ENCODE measurements around the gene INPP5E. TPM values are rescaled to one million over a fixed set of nuclear protein-coding genes. Genes with fewer than 3 reads are reported as not detected.

INPP5E gene
- polyA plus RNA-seq, 2 of the 4 experiments (the other 2 are of a cell fraction) = 5.2 to 11.2 TPM

DNA sequence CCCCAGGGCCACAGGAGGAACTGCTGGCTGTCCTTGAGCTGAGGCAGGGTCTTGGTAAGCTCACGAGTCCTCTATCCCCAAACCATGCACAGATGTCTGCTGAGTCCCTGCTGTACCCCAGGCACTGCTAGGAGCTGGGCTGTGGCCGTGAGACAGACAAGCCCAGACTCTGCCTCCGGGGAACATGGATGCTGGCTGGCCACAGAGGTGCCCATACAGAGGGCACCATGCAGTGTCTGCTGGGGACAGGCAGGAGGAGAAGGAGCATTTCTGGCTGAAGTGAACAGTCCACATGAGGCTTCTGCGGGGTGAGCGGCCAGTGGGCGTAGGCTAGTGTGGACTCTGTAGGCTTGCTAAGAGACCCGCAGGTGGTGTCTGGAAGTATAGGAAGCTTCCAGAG, 48.0 kb upstream of the INPP5E start:
- no peak for TF ChIP-seq TP53 (CRISPR knock-in tag; IDR thresholded peaks at IDR 0.05)
- no peak for TF ChIP-seq SREBF2 (IDR thresholded peaks at IDR 0.05)
- TF ChIP-seq HOXB5 (CRISPR knock-in tag; IDR thresholded peaks at IDR 0.05) = no peak
- TF ChIP-seq EHMT2 (IDR thresholded peaks at IDR 0.05; ENCODE audit: low read depth) = no peak
- no peak for TF ChIP-seq GATA3 (IDR thresholded peaks at IDR 0.05; ENCODE audit: borderline replicate concordance)
- TF ChIP-seq TFCP2L1 (CRISPR knock-in tag; IDR thresholded peaks at IDR 0.05) = no peak
- no peak for TF ChIP-seq FOSB (CRISPR knock-in tag; IDR thresholded peaks at IDR 0.05)
- no peak for TF ChIP-seq HEYL (CRISPR knock-in tag; IDR thresholded peaks at IDR 0.05)
- TF ChIP-seq, protein P1, sequence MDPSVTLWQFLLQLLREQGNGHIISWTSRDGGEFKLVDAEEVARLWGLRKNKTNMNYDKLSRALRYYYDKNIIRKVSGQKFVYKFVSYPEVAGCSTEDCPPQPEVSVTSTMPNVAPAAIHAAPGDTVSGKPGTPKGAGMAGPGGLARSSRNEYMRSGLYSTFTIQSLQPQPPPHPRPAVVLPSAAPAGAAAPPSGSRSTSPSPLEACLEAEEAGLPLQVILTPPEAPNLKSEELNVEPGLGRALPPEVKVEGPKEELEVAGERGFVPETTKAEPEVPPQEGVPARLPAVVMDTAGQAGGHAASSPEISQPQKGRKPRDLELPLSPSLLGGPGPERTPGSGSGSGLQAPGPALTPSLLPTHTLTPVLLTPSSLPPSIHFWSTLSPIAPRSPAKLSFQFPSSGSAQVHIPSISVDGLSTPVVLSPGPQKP (IDR thresholded peaks at IDR 0.05; ENCODE audit: low read depth, low read length) = no peak
- no peak for TF ChIP-seq HOXA7 (CRISPR knock-in tag; IDR thresholded peaks at IDR 0.05)
- no peak for TF ChIP-seq CBX2 (IDR thresholded peaks at IDR 0.05; ENCODE audit: borderline replicate concordance, low read depth)
- TF ChIP-seq PHF8 (IDR thresholded peaks at IDR 0.05; ENCODE audit: borderline replicate concordance, low read depth) = no peak
- no peak for TF ChIP-seq CBX8 (IDR thresholded peaks at IDR 0.05)
- no peak for TF ChIP-seq ZFP36 (IDR thresholded peaks at IDR 0.05; ENCODE audit: borderline replicate concordance, partially characterized antibody)
- TF ChIP-seq CHD4 (IDR thresholded peaks at IDR 0.05; ENCODE audit: borderline replicate concordance) = no peak
- TF ChIP-seq JUN (IDR thresholded peaks at IDR 0.05) = no peak
- no peak for TF ChIP-seq CHD2 (IDR thresholded peaks at IDR 0.05; ENCODE audit: low read length, partially characterized antibody)
- no peak for TF ChIP-seq MYC (IDR thresholded peaks at IDR 0.05; ENCODE audit: borderline replicate concordance, low read length)
- no peak for TF ChIP-seq ZC3H11A (IDR thresholded peaks at IDR 0.05)
- ChIA-PET CTCF (interaction anchor here (0.6 to 9.1 kb wide), 46 partner anchors 8 to 242 kb away, joined by 3 to 776 read pairs (median 7); no protein-coding TSS in a partner anchor), POLR2A (no interaction called here)
- WGBS (ENCODE audit: missing lambda C conversion rate) = 84% methylated on average over 5 of the region's 7 CpGs
- no peak overlapping the region for H3K4me3 ChIP-seq
- H3K4me1 ChIP-seq = peaks cover 9% of the 10 kb centered on the region
- FAIRE-seq (no peak), ATAC-seq (no peak), DNase-seq (ENCODE audit: low read depth in 1 of 2, low spot score in 1 of 2) (no peak)
- no peak overlapping the region for H3K27ac ChIP-seq
- H3K4me2 ChIP-seq = no peak overlapping the region
- H3K9me3 ChIP-seq = no peaks in the 10 kb centered on the region

DNA sequence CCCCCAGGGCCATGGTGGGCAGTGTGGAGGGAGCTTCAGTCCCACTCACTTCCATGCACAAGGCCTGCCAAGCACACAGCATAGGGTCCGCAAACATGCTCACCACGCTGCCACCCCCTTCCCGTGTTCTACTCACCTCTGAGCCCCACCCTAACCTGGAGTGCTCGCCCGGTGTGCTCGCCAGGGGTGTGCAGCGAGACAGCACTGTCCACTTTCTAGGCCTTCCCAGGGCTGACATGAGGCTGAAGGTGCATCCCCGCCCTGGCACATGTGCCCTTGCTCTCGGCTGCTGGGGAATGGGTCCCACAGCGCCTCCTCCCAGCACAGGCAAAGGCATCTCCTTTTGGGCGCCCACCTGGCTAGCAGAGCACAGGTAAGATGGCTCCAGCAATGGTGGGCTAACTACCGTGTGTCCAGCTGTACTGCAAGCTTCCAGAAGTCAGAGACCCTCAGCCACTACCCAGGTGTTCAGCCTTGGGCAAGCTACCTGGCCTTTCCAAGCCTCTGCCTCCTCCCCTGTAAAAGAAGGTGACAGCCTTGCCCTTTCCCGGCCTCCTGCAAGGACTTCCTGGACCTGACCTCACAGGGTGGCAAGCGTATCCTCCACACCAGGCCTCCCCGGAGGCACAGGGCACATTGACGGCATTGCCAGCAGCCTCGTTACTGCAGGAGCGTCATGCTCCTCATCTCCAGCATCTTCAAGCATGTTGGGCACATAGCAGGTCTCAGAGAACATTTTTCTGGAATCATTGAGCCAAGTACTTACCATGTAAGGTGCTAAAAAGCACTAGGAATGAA, 47.4 kb upstream of the INPP5E start:
- no peak for DNase-seq (ENCODE audit: low read depth in 1 of 2, low spot score in 1 of 2)
- POLR2A ChIA-PET = no interaction called here

More for the DNA sequence above, 47.4 kb upstream of the INPP5E start:
- CTCF ChIA-PET = interaction anchor here (0.6 to 9.1 kb wide), 38 partner anchors 13 to 242 kb away, joined by 3 to 776 read pairs (median 8); no protein-coding TSS in a partner anchor
- 87% methylated on average over 16 of the region's 18 CpGs for WGBS (ENCODE audit: missing lambda C conversion rate)
- FAIRE-seq = no peak
- Histone ChIP-seq H3K9me3 (no peaks in the 10 kb centered on the region), H3K4me1 (peaks cover 9% of the 10 kb centered on the region), H3K27ac (no peak overlapping the region), H3K4me3 (no peak overlapping the region), H3K4me2 (no peak overlapping the region)
- TF ChIP-seq KDM1A (IDR thresholded peaks at IDR 0.05; ENCODE audit: low read depth) (no peak), BHLHE40 (IDR thresholded peaks at IDR 0.05; ENCODE audit: low read depth, low read length) (no peak), HDAC2 (IDR thresholded peaks at IDR 0.05) (no peak), ZFP36 (IDR thresholded peaks at IDR 0.05; ENCODE audit: borderline replicate concordance, partially characterized antibody) (no peak), NFE2L2 (conservative IDR thresholded peaks at IDR 0.05; ENCODE audit: low read length) (no peak), POLR2A (IDR thresholded peaks at IDR 0.05; ENCODE audit: low read length) (no peak), NR3C1 (IDR thresholded peaks at IDR 0.05) (no peak), RNF2 (IDR thresholded peaks at IDR 0.05; ENCODE audit: borderline replicate concordance, low read depth) (no peak), MAFK (IDR thresholded peaks at IDR 0.05; ENCODE audit: partially characterized antibody) (no peak), JUNB (IDR thresholded peaks at IDR 0.05) (no peak), EHMT2 (IDR thresholded peaks at IDR 0.05; ENCODE audit: low read depth) (no peak), RARB (CRISPR knock-in tag; IDR thresholded peaks at IDR 0.05) (no peak)
- TF ChIP-seq, protein P2, sequence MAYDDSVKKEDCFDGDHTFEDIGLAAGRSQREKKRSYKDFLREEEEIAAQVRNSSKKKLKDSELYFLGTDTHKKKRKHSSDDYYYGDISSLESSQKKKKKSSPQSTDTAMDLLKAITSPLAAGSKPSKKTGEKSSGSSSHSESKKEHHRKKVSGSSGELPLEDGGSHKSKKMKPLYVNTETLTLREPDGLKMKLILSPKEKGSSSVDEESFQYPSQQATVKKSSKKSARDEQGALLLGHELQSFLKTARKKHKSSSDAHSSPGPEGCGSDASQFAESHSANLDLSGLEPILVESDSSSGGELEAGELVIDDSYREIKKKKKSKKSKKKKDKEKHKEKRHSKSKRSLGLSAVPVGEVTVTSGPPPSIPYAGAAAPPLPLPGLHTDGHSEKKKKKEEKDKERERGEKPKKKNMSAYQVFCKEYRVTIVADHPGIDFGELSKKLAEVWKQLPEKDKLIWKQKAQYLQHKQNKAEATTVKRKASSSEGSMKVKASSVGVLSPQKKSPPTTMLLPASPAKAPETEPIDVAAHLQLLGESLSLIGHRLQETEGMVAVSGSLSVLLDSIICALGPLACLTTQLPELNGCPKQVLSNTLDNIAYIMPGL (CRISPR knock-in tag; IDR thresholded peaks at IDR 0.05; ENCODE audit: borderline replicate concordance) = no peak
- ATAC-seq = no peak
